Measurements from ENCODE around the gene ZNF385B.

DNA sequence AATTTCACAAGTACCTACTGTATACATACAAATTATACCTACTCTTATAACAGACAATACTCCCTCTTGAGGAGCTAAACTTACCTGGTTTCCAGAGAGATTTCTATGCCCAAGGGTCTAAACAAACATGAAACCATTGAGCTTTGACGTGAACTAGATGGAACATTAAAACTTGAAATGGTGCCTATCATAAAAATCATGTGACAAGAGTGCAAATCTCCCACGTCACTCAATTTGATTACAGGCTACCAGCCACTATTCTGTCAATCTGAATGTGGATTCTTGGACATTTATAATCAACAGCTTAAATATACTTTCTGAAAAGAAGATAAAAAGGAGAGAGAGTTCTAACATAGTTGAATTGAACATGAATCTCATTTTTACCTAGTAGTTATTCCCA lies 299.7 kb downstream of the ZNF385B start:
- TF ChIP-seq POLR2A (IDR thresholded peaks at IDR 0.05) = no peak
- TF ChIP-seq, protein P1, sequence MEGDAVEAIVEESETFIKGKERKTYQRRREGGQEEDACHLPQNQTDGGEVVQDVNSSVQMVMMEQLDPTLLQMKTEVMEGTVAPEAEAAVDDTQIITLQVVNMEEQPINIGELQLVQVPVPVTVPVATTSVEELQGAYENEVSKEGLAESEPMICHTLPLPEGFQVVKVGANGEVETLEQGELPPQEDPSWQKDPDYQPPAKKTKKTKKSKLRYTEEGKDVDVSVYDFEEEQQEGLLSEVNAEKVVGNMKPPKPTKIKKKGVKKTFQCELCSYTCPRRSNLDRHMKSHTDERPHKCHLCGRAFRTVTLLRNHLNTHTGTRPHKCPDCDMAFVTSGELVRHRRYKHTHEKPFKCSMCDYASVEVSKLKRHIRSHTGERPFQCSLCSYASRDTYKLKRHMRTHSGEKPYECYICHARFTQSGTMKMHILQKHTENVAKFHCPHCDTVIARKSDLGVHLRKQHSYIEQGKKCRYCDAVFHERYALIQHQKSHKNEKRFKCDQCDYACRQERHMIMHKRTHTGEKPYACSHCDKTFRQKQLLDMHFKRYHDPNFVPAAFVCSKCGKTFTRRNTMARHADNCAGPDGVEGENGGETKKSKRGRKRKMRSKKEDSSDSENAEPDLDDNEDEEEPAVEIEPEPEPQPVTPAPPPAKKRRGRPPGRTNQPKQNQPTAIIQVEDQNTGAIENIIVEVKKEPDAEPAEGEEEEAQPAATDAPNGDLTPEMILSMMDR (IDR thresholded peaks at IDR 0.05) = no peak

All from adrenal gland (tissue), 5 donors.